HepG2 (cell line): ENCODE data around the gene ERBB3. TPM values are rescaled to one million over a fixed set of nuclear protein-coding genes. Genes with fewer than 3 reads are reported as not detected.

Source experiments
- ARHGAP35 ChIP-seq: sonication (generic); formaldehyde crosslinking; IDR thresholded peaks from 2 replicates; pipeline ENCODE4 v1.9.0; 2022; ENCODE audit warnings: mild to moderate bottlenecking, inconsistent platforms, moderate library complexity, missing genetic modification reagents, borderline replicate concordance
- ASH2L ChIP-seq: fragments of 300-600, 200-600 bp; sonication (generic); IDR thresholded peaks from 2 replicates; pipeline ENCODE4 v1.7.0; 2017; ENCODE audit warnings: low read depth, mild to moderate bottlenecking, moderate library complexity, mixed read lengths, low read length; ENCODE audit not compliant: insufficient read length
- BORCS8-MEF2B ChIP-seq: sonication (generic); formaldehyde crosslinking; IDR thresholded peaks from 2 replicates; pipeline ENCODE4 v1.8.0; 2022; ENCODE audit warnings: mild to moderate bottlenecking, missing genetic modification reagents
- CEBPG ChIP-seq: IDR thresholded peaks from 2 replicates; pipeline ENCODE4 v1.6.1; 2016
- DMAP1 ChIP-seq: IDR thresholded peaks from 2 replicates; pipeline ENCODE4 v1.6.1; 2016
- FOXJ3 ChIP-seq: sonication (generic); formaldehyde crosslinking; IDR thresholded peaks from 2 replicates; pipeline ENCODE4 v1.4.0; 2020; ENCODE audit warnings: missing genetic modification reagents, mild to moderate bottlenecking, borderline replicate concordance
- HCFC1 ChIP-seq: fragments of 150-350 bp; IDR thresholded peaks from 2 replicates; pipeline ENCODE4 v1.6.1; 2014; ENCODE audit warnings: low read depth, low read length
- MTA1 ChIP-seq: sonication (generic); formaldehyde crosslinking; IDR thresholded peaks from 2 replicates; pipeline ENCODE4 v1.4.0; 2020; ENCODE audit warnings: missing genetic modification reagents, mild to moderate bottlenecking, borderline replicate concordance
- MTF2 ChIP-seq: sonication (generic); formaldehyde crosslinking; IDR thresholded peaks from 2 replicates; pipeline ENCODE4 v1.5.0; 2020; ENCODE audit warnings: missing genetic modification reagents, borderline replicate concordance
- MYNN ChIP-seq: sonication (generic); formaldehyde crosslinking; IDR thresholded peaks from 2 replicates; pipeline ENCODE4 v1.4.0; 2020; ENCODE audit warnings: mild to moderate bottlenecking, low read depth, missing genetic modification reagents
- NCOA5 ChIP-seq: sonication (generic); formaldehyde crosslinking; IDR thresholded peaks from 2 replicates; pipeline ENCODE4 v1.4.0; 2020; ENCODE audit warnings: missing genetic modification reagents
- NFE2 ChIP-seq: sonication (generic); formaldehyde crosslinking; IDR thresholded peaks from 2 replicates; pipeline ENCODE4 v1.4.0; 2020; ENCODE audit warnings: missing genetic modification reagents
- NR1H2 ChIP-seq: sonication (generic); formaldehyde crosslinking; IDR thresholded peaks from 2 replicates; pipeline ENCODE4 v1.8.1; 2022; ENCODE audit warnings: low read depth, missing genetic modification reagents, borderline replicate concordance
- PHF5A ChIP-seq: IDR thresholded peaks from one replicate; pipeline ENCODE4 v1.6.1; 2018; ENCODE audit warnings: low read depth, missing genetic modification reagents; ENCODE audit not compliant: unreplicated experiment
- SOX5 ChIP-seq: IDR thresholded peaks from 2 replicates; pipeline ENCODE4 v1.6.1; 2016; ENCODE audit warnings: borderline replicate concordance
- THAP11 ChIP-seq: IDR thresholded peaks from 2 replicates; pipeline ENCODE4 v1.6.1; 2016; ENCODE audit warnings: missing biosample characterization, missing genetic modification reagents
- U2AF1 ChIP-seq: fragments of 200-400 bp; formaldehyde crosslinking; optimal IDR thresholded peaks from 2 replicates; pipeline ENCODE3; 2017; ENCODE audit warnings: mild to moderate bottlenecking, low read depth, low read length
- ZBTB3 ChIP-seq: sonication (generic); formaldehyde crosslinking; IDR thresholded peaks from 2 replicates; pipeline ENCODE4 v1.4.0; 2020; ENCODE audit warnings: low read depth, mild to moderate bottlenecking, moderate library complexity, missing genetic modification reagents, borderline replicate concordance
- ZBTB46 ChIP-seq: sonication (generic); formaldehyde crosslinking; IDR thresholded peaks from 2 replicates; pipeline ENCODE4 v1.4.0; 2020; ENCODE audit warnings: mild to moderate bottlenecking, missing genetic modification reagents, borderline replicate concordance
- ZNF101 ChIP-seq: sonication (generic); formaldehyde crosslinking; IDR thresholded peaks from 2 replicates; pipeline ENCODE4 v1.4.0; 2020; ENCODE audit warnings: mild to moderate bottlenecking, low read depth, missing genetic modification reagents, borderline replicate concordance
- ZNF326 ChIP-seq: sonication (generic); formaldehyde crosslinking; IDR thresholded peaks from 2 replicates; pipeline ENCODE4 v1.4.0; 2020; ENCODE audit warnings: missing genetic modification reagents, borderline replicate concordance
- ZNF333 ChIP-seq: sonication (generic); formaldehyde crosslinking; IDR thresholded peaks from 2 replicates; pipeline ENCODE4 v1.4.0; 2020; ENCODE audit warnings: mild to moderate bottlenecking, missing genetic modification reagents, borderline replicate concordance
- ZNF563 ChIP-seq: sonication (generic); formaldehyde crosslinking; IDR thresholded peaks from 2 replicates; pipeline ENCODE4 v1.8.0; 2022; ENCODE audit warnings: mild to moderate bottlenecking, moderate library complexity, missing genetic modification reagents
- ZNF597 ChIP-seq: sonication (generic); formaldehyde crosslinking; IDR thresholded peaks from 2 replicates; pipeline ENCODE4 v1.5.0; 2020; ENCODE audit warnings: missing genetic modification reagents
- ZNF878 ChIP-seq: sonication (generic); formaldehyde crosslinking; IDR thresholded peaks from 2 replicates; pipeline ENCODE4 v1.8.1; 2023; ENCODE audit warnings: mild to moderate bottlenecking, missing genetic modification reagents, moderate library complexity
- polyA plus RNA-seq, 8 experiments: library from polyadenylated mRNA; depleted of rRNA in 3 of 8; stranded (reverse) in 7 of 8; unstranded in 1 of 8; fragments of >200 nt; fragmentation: Illumina TruSeq in 4 of 8; extraction: Trizol in 4 of 8; gene quantifications; 2 replicates each; pipeline versions ENCODE4 v1.2.1 to v1.2.3, GENCODE V29; 2011 to 2016; ENCODE audit warnings: low read depth in 4 of 8, missing spikeins in 1 of 8, mixed read lengths in 1 of 8; ENCODE audit not compliant: insufficient read depth in 1 of 8
- total RNA-seq, 5 experiments: library from RNA; depleted of rRNA; stranded (reverse); fragments of >200 nt; fragmentation: Illumina TruSeq; extraction: Trizol; gene quantifications; 2 replicates each; pipeline ENCODE4 v1.2.3, GENCODE V29; 2016; ENCODE audit warnings: low read depth in 1 of 5

Gene ERBB3
- total and polyA plus RNA-seq, 2 of the 13 experiments (the other 11 are each of a cell fraction or from before 2014, with no cell fraction given) = 93.6 to 358 TPM

GRCh38 chr12:56117778-56118687 is 38.1 kb downstream of the ERBB3 start, which contains the start of gene ZC3H10 (continued):
- TF ChIP-seq ZBTB46 (CRISPR knock-in tag) = no peak
- TF ChIP-seq DMAP1 (CRISPR knock-in tag) = peak; percentile 89
- TF ChIP-seq ZNF333 (CRISPR knock-in tag) = 0 out of 2 replicates have a peak, but pooled peaks have one; percentile 51
- TF ChIP-seq ASH2L = peak; percentile 77
- TF ChIP-seq NCOA5 (CRISPR knock-in tag) = 0 out of 2 replicates have a peak, but pooled peaks have one; percentile 18
- no peak for TF ChIP-seq ZNF597
- peak; percentile 81 for TF ChIP-seq SOX5 (CRISPR knock-in tag)
- peak; percentile 65; the same call in 1 of the 2 replicates for TF ChIP-seq ZNF563 (CRISPR knock-in tag)
- TF ChIP-seq MTF2 (CRISPR knock-in tag) = no peak
- TF ChIP-seq ZNF326 = no peak
- peak; percentile 95 for TF ChIP-seq BORCS8-MEF2B (CRISPR knock-in tag)
- peak; percentile 82 for TF ChIP-seq ZNF878
- TF ChIP-seq THAP11 (CRISPR knock-in tag) = peak; percentile 97
- no peak for TF ChIP-seq U2AF1
- no peak for TF ChIP-seq ARHGAP35 (CRISPR knock-in tag)
- TF ChIP-seq ZBTB3 = no peak
- no peak for TF ChIP-seq ZNF101 (CRISPR knock-in tag)
- peak; percentile 93 for TF ChIP-seq PHF5A (CRISPR knock-in tag)
- TF ChIP-seq HCFC1 = peak; percentile 79
- TF ChIP-seq NFE2 (CRISPR knock-in tag) = no peak
- peak; percentile 58; the same call in 1 of the 2 replicates for TF ChIP-seq NR1H2 (CRISPR knock-in tag)
- 0 out of 2 replicates have a peak, but pooled peaks have one; percentile 13 for TF ChIP-seq FOXJ3 (CRISPR knock-in tag)
- no peak; the same call in 1 of the 2 replicates for TF ChIP-seq MTA1
- no peak for TF ChIP-seq MYNN (CRISPR knock-in tag)
- peak; percentile 44; the same call in 1 of the 2 replicates for TF ChIP-seq CEBPG
